Common myeloid progenitor, CD34-positive (primary cell): ENCODE measurements around the gene MCRIP1.

Experiments used
- CTCF ChIA-PET: fragments of 350-600 bp; sonication (Branson Sonifier 250); formaldehyde crosslinking; loops from one replicate; lab custom pipeline; 2021; ENCODE audit warnings: antibody characterized with exemption; lab: Charles Lee
- POLR2A ChIA-PET: fragments of 350-600 bp; sonication (Branson Sonifier 250); formaldehyde crosslinking; loops from one replicate; lab custom pipeline; 2021; ENCODE audit warnings: antibody characterized with exemption; lab: Charles Lee
- DNase-seq, 3 donors: peaks; one replicate each; pipeline versions ENCODE4 v3.0.0 to v3.0.0-alpha.2; 2013
- H3K27ac ChIP-seq, 2 experiments: 1 replicate in 1 of 2; 2 replicates in 1 of 2; pipeline ENCODE4 v1.7.0; 2013; ENCODE audit warnings: inconsistent platforms in 2 of 2, low read length in 2 of 2, mild to moderate bottlenecking in 2 of 2, low read depth in 1 of 2, moderate library complexity in 1 of 2; ENCODE audit not compliant: severe bottlenecking in 2 of 2, insufficient read depth in 1 of 2, poor library complexity in 1 of 2
- H3K27me3 ChIP-seq, 5 experiments: replicated peaks in 2 of 5; 1 replicate in 3 of 5; 2 replicates in 2 of 5; pipeline versions ENCODE4 v1.6.1 to v1.7.0; 2013; ENCODE audit warnings: low read length in 4 of 5, mild to moderate bottlenecking in 2 of 5, moderate library complexity in 2 of 5, inconsistent platforms in 1 of 5; ENCODE audit not compliant: insufficient read depth in 5 of 5, control insufficient read depth in 4 of 5
- H3K36me3 ChIP-seq, 4 experiments: 1 replicate in 2 of 4; 2 replicates in 2 of 4; pipeline versions ENCODE4 v1.6.1 to v1.7.0; 2013; ENCODE audit warnings: low read length in 3 of 4, control low read depth in 1 of 4, mild to moderate bottlenecking in 1 of 4; ENCODE audit not compliant: control insufficient read depth in 4 of 4, insufficient read depth in 4 of 4
- H3K4me1 ChIP-seq, 4 experiments: 1 replicate in 3 of 4; 2 replicates in 1 of 4; pipeline versions ENCODE4 v1.6.1 to v1.7.1; 2013; ENCODE audit warnings: low read length in 3 of 4, mild to moderate bottlenecking in 3 of 4, control low read depth in 1 of 4, inconsistent platforms in 1 of 4, moderate library complexity in 1 of 4; ENCODE audit not compliant: control insufficient read depth in 4 of 4, insufficient read depth in 4 of 4; ENCODE audit errors: control extremely low read depth in 1 of 4
- H3K4me3 ChIP-seq, 7 experiments: 1 replicate in 4 of 7; 2 replicates in 3 of 7; pipeline versions ENCODE4 v1.5.1 to v1.7.0; 2013; ENCODE audit warnings: mild to moderate bottlenecking in 7 of 7, low read length in 6 of 7, moderate library complexity in 6 of 7, inconsistent platforms in 2 of 7, low read depth in 2 of 7, control low read depth in 1 of 7; ENCODE audit not compliant: insufficient read depth in 4 of 7, control insufficient read depth in 1 of 7; ENCODE audit errors: extremely low read depth in 1 of 7
- H3K9me3 ChIP-seq, 5 experiments: 1 replicate in 4 of 5; 2 replicates in 1 of 5; pipeline versions ENCODE4 v1.6.1 to v1.7.1; 2013; ENCODE audit warnings: low read length in 4 of 5, mild to moderate bottlenecking in 2 of 5, inconsistent platforms in 1 of 5, low read depth in 1 of 5, moderate library complexity in 1 of 5; ENCODE audit not compliant: control insufficient read depth in 4 of 5, insufficient read depth in 2 of 5; ENCODE audit errors: control extremely low read depth in 1 of 5
- WGBS: methylation state at CpG from one replicate; pipeline ENCODE4 v1.1.5; 2013; ENCODE audit not compliant: insufficient coverage; 5-methylcytosine and 5-hydroxymethylcytosine counted together

The MCRIP1 gene

GRCh38 chr17:81870131-81870980, 37.3 kb upstream of the MCRIP1 start:
- ChIA-PET POLR2A (interaction anchor here (1.2 to 2.6 kb wide), 3 partner anchors 9 to 47 kb away, joined by 3 to 21 read pairs (median 5); partner anchors contain the start of genes P4HB and SIRT7), CTCF (interaction anchor here (0.7 to 3.8 kb wide), 16 partner anchors 9 to 185 kb away, joined by 3 to 20 read pairs (median 4); partner anchors contain the start of genes MAFG and P4HB)
- peak in 2 of 3 donors; percentile 59 to 65 for DNase-seq
- no peaks in the 10 kb centered on the region for H3K9me3 ChIP-seq
- peak overlapping the region; percentile 77 to 89 for H3K27ac ChIP-seq
- WGBS = 1% methylated on average over 61 of the region's 65 CpGs
- H3K4me3 ChIP-seq = peak overlapping the region; percentile 44 to 91 (median 86)
- H3K36me3 ChIP-seq = peaks cover 0 to 40% (median 23%) of the 10 kb centered on the region in 4 experiments
- no peaks in the 10 kb centered on the region for H3K27me3 ChIP-seq
- H3K4me1 ChIP-seq = peaks cover 0 to 65% (median 51%) of the 10 kb centered on the region in 4 experiments

- no peaks in the 10 kb centered on the region for H3K27me3 ChIP-seq
- H3K4me3 ChIP-seq = peak overlapping the region in 6 of 7 experiments; percentile 80 to 91 (median 88)
- 56% methylated on average over 52 of the region's 52 CpGs for WGBS
- peak overlapping the region in 1 of 2 experiments; percentile 89 for H3K27ac ChIP-seq
- peak in 2 of 3 donors; percentile 59 to 61 for DNase-seq
- H3K36me3 ChIP-seq = peaks cover 0 to 42% (median 24%) of the 10 kb centered on the region in 4 experiments
- ChIA-PET POLR2A (interaction anchor here (0.6 to 2.6 kb wide), 5 partner anchors 8 to 311 kb away, joined by 3 to 21 read pairs (median 4); partner anchors contain the start of gene P4HB), CTCF (interaction anchor here (0.9 to 3.8 kb wide), 17 partner anchors 8 to 184 kb away, joined by 3 to 20 read pairs (median 5); partner anchors contain the start of genes MAFG and P4HB)
- H3K9me3 ChIP-seq = no peaks in the 10 kb centered on the region
- H3K4me1 ChIP-seq = peaks cover 0 to 65% (median 51%) of the 10 kb centered on the region in 4 experiments
Measured at GRCh38 chr17:81869221-81870130, 36.4 kb upstream of the MCRIP1 start.

GRCh38 chr17:81868674-81869220, 35.7 kb upstream of the MCRIP1 start:
- WGBS = 84% methylated on average over 30 of the region's 30 CpGs
- no peak for DNase-seq
- ChIA-PET CTCF (interaction anchor here (0.9 to 3.8 kb wide), 13 partner anchors 9 to 152 kb away, joined by 3 to 20 read pairs (median 5); partner anchors contain the start of gene MAFG), POLR2A (interaction anchor here (0.6 to 2.6 kb wide), 4 partner anchors 8 to 311 kb away, joined by 3 to 21 read pairs (median 4); partner anchors contain the start of gene P4HB)
- no peak overlapping the region for H3K27ac ChIP-seq
- H3K9me3 ChIP-seq = no peaks in the 10 kb centered on the region
- H3K36me3 ChIP-seq = peaks cover 0 to 46% (median 24%) of the 10 kb centered on the region in 4 experiments
- H3K4me1 ChIP-seq = peaks cover 0 to 63% (median 51%) of the 10 kb centered on the region in 4 experiments
- H3K4me3 ChIP-seq = peak overlapping the region in 2 of 7 experiments; percentile 8 to 16
- H3K27me3 ChIP-seq = no peaks in the 10 kb centered on the region

- Histone ChIP-seq H3K9me3 (no peaks in the 10 kb centered on the region), H3K27ac (peak overlapping the region in 1 of 2 experiments; percentile 58), H3K27me3 (no peaks in the 10 kb centered on the region), H3K4me3 (no peak overlapping the region), H3K4me1 (peaks cover 0 to 65% (median 50%) of the 10 kb centered on the region in 4 experiments), H3K36me3 (peaks cover 4 to 51% (median 26%) of the 10 kb centered on the region in 4 experiments)
- ChIA-PET CTCF (interaction anchor here (1.0 to 3.8 kb wide), 6 partner anchors 17 to 153 kb away, joined by 4 to 10 read pairs (median 7); partner anchors contain the start of gene MAFG), POLR2A (no interaction called here)
- no peak for DNase-seq
- WGBS = 94% methylated on average over 25 of the region's 28 CpGs
Measured at GRCh38 chr17:81867991-81868673, 35.0 kb upstream of the MCRIP1 start.

- DNase-seq = peak in 2 of 3 donors; percentile 63 to 73
- Histone ChIP-seq H3K9me3 (no peaks in the 10 kb centered on the region), H3K4me1 (peaks cover 0 to 57% (median 46%) of the 10 kb centered on the region in 4 experiments), H3K4me3 (peak overlapping the region in 2 of 7 experiments; percentile 4 to 42), H3K36me3 (peaks cover 5 to 53% (median 27%) of the 10 kb centered on the region in 4 experiments), H3K27me3 (no peaks in the 10 kb centered on the region), H3K27ac (peak overlapping the region in 1 of 2 experiments; percentile 58)
- POLR2A ChIA-PET = interaction anchor here (0.6 to 1.6 kb wide), 6 partner anchors 9 to 61 kb away, joined by 3 to 4 read pairs (median 4); partner anchors contain the start of genes ALYREF, ANAPC11 and MAFG
- CTCF ChIA-PET = interaction anchor here (0.8 to 3.8 kb wide), 6 partner anchors 13 to 154 kb away, joined by 3 to 10 read pairs (median 4); partner anchors contain the start of genes ASPSCR1 and MAFG
- WGBS = 62% methylated on average over 20 of the region's 23 CpGs
Measured at GRCh38 chr17:81867170-81867990, 34.3 kb upstream of the MCRIP1 start.
